Vagina (tissue), 2 donors: ENCODE results near the gene PDE3B.

Experiments
- CTCF ChIP-seq, 3 experiments: fragments of 450-650 bp in 2 of 3; fragments of 200-600 bp in 1 of 3; sonication (generic) in 1 of 3; IDR thresholded peaks; one replicate each; pipeline ENCODE4 v1.5.1; 2017 to 2019; ENCODE audit warnings: antibody characterized with exemption in 3 of 3, mild to moderate bottlenecking in 2 of 3, moderate library complexity in 2 of 3
- POLR2A ChIP-seq, 2 donors: fragments of 450-650 bp; IDR thresholded peaks; one replicate each; pipeline ENCODE4 v1.6.1; 2017; ENCODE audit warnings: antibody characterized with exemption in 2 of 2, mild to moderate bottlenecking in 2 of 2, moderate library complexity in 2 of 2
- POLR2AphosphoS5 ChIP-seq, 2 donors: sonication (generic); formaldehyde crosslinking; IDR thresholded peaks; one replicate each; pipeline ENCODE4 v1.9.0; 2017; ENCODE audit warnings: antibody characterized with exemption in 2 of 2, mild to moderate bottlenecking in 2 of 2, low read depth in 1 of 2; ENCODE audit not compliant: insufficient read depth in 1 of 2

GRCh38 chr11:14858404-14858803 is 214.8 kb downstream of the PDE3B start:
- TF ChIP-seq CTCF (IDR thresholded peaks at IDR 0.05) (no peak), POLR2A (IDR thresholded peaks at IDR 0.05) (no peak), POLR2AphosphoS5 (IDR thresholded peaks at IDR 0.05; ENCODE audit: insufficient read depth in 1 of 2, low read depth in 1 of 2) (no peak)
